DOHH2 (cell line): ENCODE results near the gene C4orf50.

Experiments used
- H3F3A ChIP-seq: fragments of 200-600 bp; sonication (generic), shearing (Covaris generic); 2 replicates; pipeline ENCODE4 v1.6.0; 2016; ENCODE audit warnings: antibody characterized with exemption, mild to moderate bottlenecking; ENCODE audit not compliant: control insufficient read depth, insufficient read depth
- H3K27ac ChIP-seq: fragments of 200-600 bp; sonication (generic); 2 replicates; pipeline ENCODE4 v1.5.1; 2014; ENCODE audit warnings: low read depth, mild to moderate bottlenecking, low read length, moderate library complexity
- H3K27me3 ChIP-seq: fragments of 200-600 bp; sonication (generic); 2 replicates; pipeline ENCODE4 v1.6.1; 2014; ENCODE audit warnings: mild to moderate bottlenecking, low read length, mixed read lengths; ENCODE audit not compliant: control insufficient read depth
- H3K36me3 ChIP-seq: fragments of 200-600 bp; sonication (generic); 2 replicates; pipeline ENCODE4 v1.6.1; 2014; ENCODE audit warnings: mild to moderate bottlenecking, low read length, moderate library complexity, mixed read lengths; ENCODE audit not compliant: control insufficient read depth
- H3K4me1 ChIP-seq: fragments of 200-600 bp; sonication (generic); 2 replicates; pipeline ENCODE4 v1.6.1; 2014; ENCODE audit warnings: mild to moderate bottlenecking, low read length, mixed read lengths; ENCODE audit not compliant: control insufficient read depth
- H3K4me2 ChIP-seq: fragments of 200-600 bp; sonication (generic); 2 replicates; pipeline ENCODE4 v1.6.0; 2014; ENCODE audit warnings: mild to moderate bottlenecking, low read length, moderate library complexity
- H3K4me3 ChIP-seq: fragments of 200-600 bp; sonication (generic); 2 replicates; pipeline ENCODE4 v1.5.1; 2014; ENCODE audit warnings: mild to moderate bottlenecking, low read length, mixed read lengths
- H3K79me2 ChIP-seq: fragments of 200-600 bp; sonication (generic); 2 replicates; pipeline ENCODE4 v1.6.1; 2014; ENCODE audit warnings: mild to moderate bottlenecking, low read length, mixed read lengths; ENCODE audit not compliant: control insufficient read depth
- H3K9me2 ChIP-seq: fragments of 200-600 bp; sonication (generic); replicated peaks from 2 replicates; pipeline ENCODE4 v1.6.1; 2014; ENCODE audit warnings: mild to moderate bottlenecking, low read length, mixed read lengths; ENCODE audit not compliant: control insufficient read depth
- H3K9me3 ChIP-seq: fragments of 200-600 bp; sonication (generic); 2 replicates; pipeline ENCODE4 v1.6.1; 2014; ENCODE audit warnings: antibody characterized with exemption, low read length, mixed read lengths; ENCODE audit not compliant: control insufficient read depth, insufficient read depth
- H4K20me1 ChIP-seq: fragments of 200-600 bp; sonication (generic); 2 replicates; pipeline ENCODE4 v1.6.0; 2014; ENCODE audit warnings: low read depth, mild to moderate bottlenecking, antibody characterized with exemption, low read length, moderate library complexity; ENCODE audit not compliant: control insufficient read depth, insufficient read depth
- EZH2phosphoT487 ChIP-seq: fragments of 200-600 bp; sonication (generic); IDR thresholded peaks from 2 replicates; pipeline ENCODE4 v1.6.1; 2017; ENCODE audit warnings: borderline replicate concordance, mild to moderate bottlenecking, antibody characterized with exemption, low read length, moderate library complexity, mixed read lengths
- TF ChIP-seq, protein P1 (sequence below): fragments of 200-600 bp; sonication (generic); IDR thresholded peaks from one replicate; pipeline ENCODE4 v1.5.1; 2014; ENCODE audit warnings: antibody characterized with exemption, mild to moderate bottlenecking, low read depth, low read length; ENCODE audit not compliant: poor library complexity, severe bottlenecking

C4orf50 gene

DNA sequence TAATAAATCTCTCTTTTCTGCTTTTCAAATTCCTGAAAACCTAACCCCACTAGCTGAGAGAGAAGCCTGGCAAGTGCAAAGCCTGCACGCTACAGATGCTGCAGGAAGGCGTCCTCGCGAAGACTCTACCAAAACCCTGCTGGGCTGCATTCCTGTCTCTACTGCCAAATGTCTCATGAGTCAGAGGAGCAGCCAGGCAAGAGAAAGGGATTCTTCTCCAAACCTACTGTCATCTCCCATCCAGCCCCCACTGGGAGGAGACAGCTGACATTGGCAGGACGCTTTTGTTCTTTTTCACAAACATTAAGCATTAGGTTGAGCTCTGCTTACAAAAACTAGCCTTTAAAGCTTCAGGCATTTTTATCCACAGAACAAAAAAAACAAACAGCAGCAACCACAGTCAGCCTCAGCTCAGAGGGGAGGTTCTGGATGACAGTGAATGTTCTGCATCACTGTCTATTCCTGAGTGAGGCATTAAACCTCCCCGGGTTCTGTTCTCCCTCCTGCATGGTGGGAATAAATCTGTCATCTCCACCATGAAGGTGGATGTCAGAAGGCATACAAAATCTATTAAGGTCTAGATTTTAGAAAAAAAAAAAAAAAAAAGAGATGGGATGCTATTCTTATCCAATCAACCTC, 143.3 kb downstream of the C4orf50 start:
- no peaks in the 10 kb centered on the region for H3K4me1 ChIP-seq
- TF ChIP-seq EZH2phosphoT487 = no peak
- TF ChIP-seq, protein P1, sequence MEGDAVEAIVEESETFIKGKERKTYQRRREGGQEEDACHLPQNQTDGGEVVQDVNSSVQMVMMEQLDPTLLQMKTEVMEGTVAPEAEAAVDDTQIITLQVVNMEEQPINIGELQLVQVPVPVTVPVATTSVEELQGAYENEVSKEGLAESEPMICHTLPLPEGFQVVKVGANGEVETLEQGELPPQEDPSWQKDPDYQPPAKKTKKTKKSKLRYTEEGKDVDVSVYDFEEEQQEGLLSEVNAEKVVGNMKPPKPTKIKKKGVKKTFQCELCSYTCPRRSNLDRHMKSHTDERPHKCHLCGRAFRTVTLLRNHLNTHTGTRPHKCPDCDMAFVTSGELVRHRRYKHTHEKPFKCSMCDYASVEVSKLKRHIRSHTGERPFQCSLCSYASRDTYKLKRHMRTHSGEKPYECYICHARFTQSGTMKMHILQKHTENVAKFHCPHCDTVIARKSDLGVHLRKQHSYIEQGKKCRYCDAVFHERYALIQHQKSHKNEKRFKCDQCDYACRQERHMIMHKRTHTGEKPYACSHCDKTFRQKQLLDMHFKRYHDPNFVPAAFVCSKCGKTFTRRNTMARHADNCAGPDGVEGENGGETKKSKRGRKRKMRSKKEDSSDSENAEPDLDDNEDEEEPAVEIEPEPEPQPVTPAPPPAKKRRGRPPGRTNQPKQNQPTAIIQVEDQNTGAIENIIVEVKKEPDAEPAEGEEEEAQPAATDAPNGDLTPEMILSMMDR = no peak
- H3K27ac ChIP-seq = no peak overlapping the region
- H3F3A ChIP-seq = no peaks in the 10 kb centered on the region
- H3K4me3 ChIP-seq = no peak overlapping the region
- no peaks in the 10 kb centered on the region for H3K9me3 ChIP-seq
- H3K79me2 ChIP-seq = no peaks in the 10 kb centered on the region
- no peak overlapping the region for H3K4me2 ChIP-seq
- no peaks in the 10 kb centered on the region for H3K9me2 ChIP-seq
- no peaks in the 10 kb centered on the region; the same call in 1 of the 2 replicates for H3K27me3 ChIP-seq
- no peaks in the 10 kb centered on the region for H3K36me3 ChIP-seq
- H4K20me1 ChIP-seq = no peaks in the 10 kb centered on the region

DNA sequence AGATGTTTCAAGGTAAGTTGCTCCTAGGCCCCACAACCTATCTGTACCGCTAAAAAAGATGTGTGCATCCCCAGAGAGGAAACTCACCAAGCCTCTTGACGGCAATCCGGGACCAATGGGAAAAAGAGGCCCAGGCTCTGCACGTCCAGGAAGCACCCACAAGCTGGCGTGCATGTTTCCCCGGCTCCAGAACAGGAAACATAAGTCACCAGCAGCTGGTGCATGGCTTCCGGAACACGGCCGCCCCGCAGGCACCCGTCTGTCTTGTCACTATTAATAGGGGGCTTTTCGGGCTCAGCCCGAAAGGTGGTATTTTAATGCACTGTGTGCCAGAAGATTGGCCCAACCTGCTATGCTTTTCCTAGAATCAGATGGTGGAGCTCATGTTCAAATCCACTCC, 147.5 kb downstream of the C4orf50 start:
- H3K4me1 ChIP-seq = peaks cover 5% of the 10 kb centered on the region; the same call in 1 of the 2 replicates
- no peaks in the 10 kb centered on the region for H3K9me3 ChIP-seq
- H3K4me2 ChIP-seq = no peak overlapping the region
- H3F3A ChIP-seq = no peaks in the 10 kb centered on the region
- TF ChIP-seq EZH2phosphoT487 = no peak
- TF ChIP-seq, protein P1 = no peak
- H3K79me2 ChIP-seq = no peaks in the 10 kb centered on the region
- H3K36me3 ChIP-seq = no peaks in the 10 kb centered on the region
- no peaks in the 10 kb centered on the region for H3K9me2 ChIP-seq
- H4K20me1 ChIP-seq = no peaks in the 10 kb centered on the region
- H3K27me3 ChIP-seq = no peaks in the 10 kb centered on the region; the same call in 1 of the 2 replicates
- no peak overlapping the region for H3K27ac ChIP-seq
- H3K4me3 ChIP-seq = no peak overlapping the region

DNA sequence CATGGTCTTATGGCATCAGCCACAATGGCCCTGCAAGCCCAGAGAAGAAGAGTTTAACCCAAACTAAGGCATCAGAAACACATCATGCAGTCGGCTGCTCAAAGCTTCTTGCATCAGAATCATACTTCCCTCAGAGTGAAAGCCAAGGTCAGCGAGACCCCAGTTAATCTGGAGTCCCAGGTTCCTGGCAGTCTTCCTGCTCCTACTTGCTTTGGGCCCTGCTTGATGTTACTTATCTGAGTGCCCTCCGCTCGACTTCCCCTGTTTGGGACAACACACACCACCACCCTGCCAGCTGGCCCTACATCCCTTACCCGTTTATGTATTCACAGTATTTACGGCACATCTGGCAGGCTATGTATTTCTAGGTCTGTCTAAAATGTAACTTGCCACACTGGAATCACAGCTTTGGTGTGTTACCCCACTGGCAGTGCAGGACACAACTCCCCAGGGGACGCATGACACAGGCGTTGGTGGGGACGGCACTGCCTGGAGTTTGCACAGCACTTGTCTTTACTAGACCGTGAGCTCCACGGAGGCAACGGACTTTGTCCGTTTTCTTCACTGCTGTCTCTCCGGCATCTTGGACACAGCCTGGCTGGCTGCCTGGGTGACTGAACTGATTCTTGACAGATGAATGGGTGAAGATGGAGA, 148.1 kb downstream of the C4orf50 start:
- Histone ChIP-seq H3K79me2 (no peaks in the 10 kb centered on the region), H4K20me1 (no peaks in the 10 kb centered on the region), H3K27ac (no peak overlapping the region), H3F3A (no peaks in the 10 kb centered on the region), H3K4me2 (no peak overlapping the region), H3K4me1 (peaks cover 5% of the 10 kb centered on the region; the same call in 1 of the 2 replicates), H3K9me3 (no peaks in the 10 kb centered on the region), H3K36me3 (no peaks in the 10 kb centered on the region), H3K9me2 (no peaks in the 10 kb centered on the region), H3K4me3 (no peak overlapping the region), H3K27me3 (no peaks in the 10 kb centered on the region; the same call in 1 of the 2 replicates)
- TF ChIP-seq, protein P1 = no peak
- TF ChIP-seq EZH2phosphoT487 = no peak
